Esophagus squamous epithelium (tissue), 4 donors: ENCODE results near the gene MTCH1.

Experiments used
- CTCF ChIP-seq, 6 experiments: fragments of 450-650 bp in 4 of 6; fragments of 200-600 bp in 2 of 6; sonication (generic) in 2 of 6; IDR thresholded peaks; one replicate each; pipeline ENCODE4 v1.5.1; 2016 to 2019; ENCODE audit warnings: antibody characterized with exemption in 6 of 6, mild to moderate bottlenecking in 4 of 6, moderate library complexity in 4 of 6
- POLR2A ChIP-seq, 4 donors: fragments of 450-650 bp; IDR thresholded peaks; one replicate each; pipeline ENCODE4 v1.6.1; 2017; ENCODE audit warnings: antibody characterized with exemption in 4 of 4, mild to moderate bottlenecking in 4 of 4, moderate library complexity in 3 of 4

GRCh38 chr6:36949636-36950035, 36.4 kb downstream of the MTCH1 start:
- TF ChIP-seq POLR2A (IDR thresholded peaks at IDR 0.05) (no peak), CTCF (IDR thresholded peaks at IDR 0.05) (no peak)
